ENCODE measurements around the gene MEGF6.
"Not testable (repeated sequence)": the region's sequence is repeated elsewhere in the genome, so short reads cannot be mapped to it uniquely, and the experiment has no call there.

The MEGF6 gene

DNA sequence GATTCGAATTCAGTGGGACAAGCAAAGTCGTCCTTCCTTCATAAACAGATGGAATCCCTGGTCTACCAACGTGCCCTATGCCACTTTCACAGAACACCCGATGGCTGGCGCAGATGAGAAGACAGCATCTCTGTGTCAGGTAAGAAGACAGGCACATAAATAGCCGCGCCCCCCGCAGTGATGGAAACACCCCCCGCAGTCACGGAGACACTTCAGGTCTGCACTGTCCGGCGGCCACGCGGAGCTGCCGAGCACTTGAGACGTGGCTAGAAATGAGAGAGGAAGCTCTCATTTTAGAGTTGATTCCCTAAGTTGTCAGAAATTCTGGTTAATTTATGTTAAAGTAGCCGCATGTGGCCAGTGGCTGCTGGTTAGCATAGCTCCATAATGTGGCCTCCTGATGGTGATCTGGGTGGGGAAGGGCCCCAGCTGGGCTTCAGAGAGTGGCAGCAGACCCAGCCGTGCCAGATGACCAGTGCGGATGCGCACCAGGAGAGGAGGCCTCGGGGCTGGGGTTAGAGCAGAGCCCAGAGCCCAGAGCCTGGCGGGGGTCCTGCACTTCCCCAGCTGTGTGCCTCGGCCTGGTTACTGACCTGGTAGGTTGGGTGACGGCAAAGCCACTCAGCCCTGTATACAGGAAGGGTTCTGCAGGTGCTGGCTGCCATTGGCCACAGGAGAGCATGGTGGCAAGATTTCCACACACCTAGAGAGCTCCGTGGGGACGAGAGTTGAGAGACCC is 16.4 kb upstream of the MEGF6 start:
- DNase-seq (ENCODE audit: low spot score) (no peak), FAIRE-seq (no peak)

- DNase-seq (ENCODE audit: low spot score): no peak
- FAIRE-seq: no peak
Observed at GRCh38 chr1:3626025-3626424, 14.7 kb upstream of the MEGF6 start.

GRCh38 chr1:3625151-3625907 is 14.0 kb upstream of the MEGF6 start:
- FAIRE-seq (no peak), DNase-seq (ENCODE audit: low spot score) (peak; percentile 4)

- DNase-seq (ENCODE audit: low spot score) (peak; percentile 89), FAIRE-seq (peak; percentile 43)
Observed at GRCh38 chr1:3624200-3625136, 13.2 kb upstream of the MEGF6 start, which contains the start of gene TPRG1L. TPRG1L (plus strand) TSS chr1:3625015; CDS start chr1:3625073, 58 bp downstream.

- FAIRE-seq (no peak), DNase-seq (ENCODE audit: low spot score) (no peak)
Observed at GRCh38 chr1:3623441-3624199, 12.3 kb upstream of the MEGF6 start.

GRCh38 chr1:3622102-3622501 is 10.8 kb upstream of the MEGF6 start:
- not testable (repeated sequence) for FAIRE-seq; DNase-seq (ENCODE audit: low spot score)

DNA sequence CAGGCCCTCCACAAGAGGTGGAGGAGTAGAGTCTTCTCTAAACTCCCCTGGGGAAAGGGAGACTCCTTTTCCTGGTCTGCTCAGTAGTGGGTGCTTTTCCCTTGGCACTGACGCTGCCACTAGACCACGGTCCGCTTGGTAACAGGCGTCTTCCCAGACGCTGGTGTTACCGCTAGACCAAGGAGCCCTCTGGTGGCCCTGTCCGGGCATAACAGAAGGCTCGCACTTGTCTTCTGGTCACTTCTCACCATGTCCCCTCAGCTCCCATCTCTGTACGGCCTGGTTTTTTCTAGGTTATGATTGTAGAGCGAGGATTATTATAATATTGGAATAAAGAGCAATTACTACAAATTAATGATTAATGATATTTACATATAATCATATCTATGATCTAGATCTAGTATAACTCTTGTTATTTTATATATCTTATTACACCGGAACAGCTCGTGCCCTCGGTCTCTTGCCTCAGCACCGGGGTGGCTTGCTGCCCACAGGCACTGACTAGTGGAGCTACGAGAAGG is 9.9 kb upstream of the MEGF6 start:
- DNase-seq (ENCODE audit: low spot score) (peak; percentile 60), FAIRE-seq (peak; percentile 69)

DNA sequence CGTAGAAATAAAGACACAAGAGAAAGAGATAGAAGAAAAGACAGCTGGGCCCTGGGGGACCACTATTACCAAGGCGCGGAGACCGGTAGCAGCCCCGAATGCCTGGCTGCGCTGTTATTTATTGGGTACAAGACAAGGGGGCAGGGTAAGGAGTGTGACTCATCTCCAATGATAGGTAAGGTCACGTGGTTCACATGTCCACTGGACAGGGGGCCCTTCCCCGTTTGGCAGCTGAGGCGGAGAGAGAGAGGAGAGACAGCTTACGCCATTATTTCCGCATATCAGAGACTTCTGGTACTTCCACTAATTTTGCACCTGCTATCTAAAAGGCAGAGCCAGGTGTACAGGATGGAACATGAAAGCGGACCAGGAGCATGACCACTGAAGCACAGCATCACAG is 9.4 kb upstream of the MEGF6 start:
- DNase-seq (ENCODE audit: low spot score): no peak
- no peak for FAIRE-seq

DNA sequence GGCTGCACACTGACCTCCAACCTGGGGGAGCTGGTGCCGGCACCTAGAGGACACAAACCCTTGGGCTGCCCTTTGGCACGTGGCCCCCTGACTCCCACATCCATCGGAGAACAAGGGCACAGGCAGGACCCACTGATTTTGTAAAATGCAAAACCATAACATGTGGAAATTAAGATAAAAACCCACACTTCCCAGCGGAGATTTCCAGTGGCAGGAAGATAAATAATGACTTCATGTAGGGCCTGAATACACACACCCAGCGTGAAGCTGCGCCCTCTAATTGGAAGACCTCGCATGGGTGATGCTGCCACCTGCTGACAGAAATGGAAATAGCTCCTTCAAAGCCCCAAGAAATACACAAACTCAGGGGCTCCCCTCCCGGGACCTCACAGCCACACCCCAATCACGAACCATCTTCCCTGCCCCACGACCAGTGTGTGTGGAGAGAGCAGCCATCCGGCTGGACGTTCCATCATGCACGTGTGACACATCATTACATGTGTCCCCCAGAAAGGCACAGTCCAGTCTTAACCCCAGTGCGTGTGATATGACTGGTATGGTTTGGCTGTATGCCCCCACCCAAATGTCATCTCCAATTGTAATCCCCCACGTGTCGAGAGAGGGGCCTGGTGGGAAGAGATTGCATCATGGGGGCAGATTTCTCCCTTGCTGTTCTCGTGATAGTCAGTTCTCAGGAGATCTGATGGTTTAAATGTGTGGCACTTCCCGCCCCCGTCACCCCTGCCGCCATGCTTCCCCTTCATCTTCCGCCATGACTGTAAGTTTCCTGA is 7.8 kb upstream of the MEGF6 start:
- FAIRE-seq (peak; percentile 40), DNase-seq (ENCODE audit: low spot score) (peak; percentile 52)

DNA sequence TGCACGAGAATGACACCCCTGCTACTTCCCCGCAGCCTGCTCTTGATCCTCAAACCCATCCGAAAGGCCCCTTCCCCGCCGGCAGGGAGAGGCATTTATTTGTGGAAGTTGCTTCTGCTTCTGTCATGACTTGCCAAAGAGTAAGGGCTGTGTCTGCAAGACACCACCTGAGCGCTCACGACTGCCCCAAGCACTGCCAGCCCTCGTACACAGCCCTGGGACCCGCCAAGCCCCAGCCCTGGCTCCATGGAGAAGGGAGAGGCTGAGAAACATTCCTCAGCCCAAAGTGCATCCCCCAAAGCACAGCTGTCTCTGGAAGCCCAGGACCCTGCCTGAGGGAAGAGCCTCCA is 7.2 kb upstream of the MEGF6 start:
- FAIRE-seq: no peak
- DNase-seq (ENCODE audit: low spot score): no peak

- DNase-seq (ENCODE audit: low spot score) (no peak), FAIRE-seq (no peak)
Observed at GRCh38 chr1:3617806-3618345, 6.6 kb upstream of the MEGF6 start.

DNA sequence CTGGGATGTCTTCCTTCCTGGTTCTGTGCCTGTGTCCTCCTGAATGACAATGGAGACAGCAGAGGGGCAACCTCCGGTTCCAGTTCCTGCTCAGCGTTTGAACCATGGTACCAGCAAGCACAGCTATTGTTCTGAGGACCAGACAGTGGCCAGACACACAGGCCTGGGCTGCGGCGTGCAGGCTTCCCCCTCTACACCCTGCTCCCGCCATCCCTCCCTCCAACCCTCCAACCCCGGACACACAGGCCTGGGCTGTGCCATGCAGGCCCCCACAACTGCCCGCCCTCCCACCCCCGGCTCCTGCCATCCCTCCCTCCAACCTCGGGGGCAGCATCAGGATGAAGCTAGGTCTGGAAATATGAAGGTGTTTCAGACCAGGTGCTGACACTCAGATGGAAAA is 5.6 kb upstream of the MEGF6 start:
- FAIRE-seq (no peak), DNase-seq (ENCODE audit: low spot score) (no peak)

DNA sequence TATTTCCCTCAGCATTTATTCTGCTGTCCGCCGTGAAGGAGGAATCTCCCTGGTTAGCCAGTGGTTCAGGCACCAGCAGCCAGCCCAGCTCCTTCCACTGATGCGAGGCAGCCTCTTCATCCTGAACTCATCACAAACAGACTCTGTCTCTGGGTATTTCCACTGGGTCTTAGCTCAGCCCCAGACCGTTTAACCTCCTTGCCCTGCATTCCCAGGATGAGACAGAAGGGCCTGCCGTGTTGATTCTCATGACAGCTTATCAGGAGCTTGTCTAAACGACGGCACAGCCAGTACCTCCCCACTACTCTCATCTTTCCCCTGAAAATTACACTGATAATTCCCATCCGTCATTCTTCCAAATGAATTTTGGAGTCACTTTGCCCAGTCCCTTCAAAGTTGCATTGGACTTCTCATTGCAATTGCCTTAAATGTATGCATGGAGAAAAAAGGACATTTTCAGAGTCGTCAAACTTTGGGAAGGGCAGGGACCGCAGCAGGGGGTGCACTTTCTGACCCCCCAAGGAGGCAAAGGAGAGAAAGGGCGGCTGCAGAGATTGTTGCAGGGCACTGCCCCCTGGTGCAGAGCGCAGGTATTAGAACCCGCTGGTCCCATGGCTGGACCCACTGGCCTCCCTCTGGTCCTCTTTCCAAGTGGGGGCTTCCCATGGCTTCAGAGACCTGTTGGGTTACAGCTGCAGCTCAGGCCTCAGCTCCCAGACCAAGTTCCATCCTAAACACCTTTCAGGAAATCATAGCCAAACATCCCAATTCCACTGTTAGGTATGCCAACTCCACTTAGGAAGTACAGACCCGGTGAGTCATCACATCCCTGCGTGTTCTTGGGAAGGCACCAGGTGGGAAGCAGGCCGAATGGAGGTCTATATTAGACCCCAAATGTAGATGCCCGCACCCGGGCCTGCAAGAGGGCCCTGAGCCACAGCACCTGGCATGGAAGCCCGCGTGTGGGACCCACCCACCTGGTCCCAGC is 3.7 kb upstream of the MEGF6 start:
- FAIRE-seq (no peak), DNase-seq (ENCODE audit: low spot score) (no peak)

DNA sequence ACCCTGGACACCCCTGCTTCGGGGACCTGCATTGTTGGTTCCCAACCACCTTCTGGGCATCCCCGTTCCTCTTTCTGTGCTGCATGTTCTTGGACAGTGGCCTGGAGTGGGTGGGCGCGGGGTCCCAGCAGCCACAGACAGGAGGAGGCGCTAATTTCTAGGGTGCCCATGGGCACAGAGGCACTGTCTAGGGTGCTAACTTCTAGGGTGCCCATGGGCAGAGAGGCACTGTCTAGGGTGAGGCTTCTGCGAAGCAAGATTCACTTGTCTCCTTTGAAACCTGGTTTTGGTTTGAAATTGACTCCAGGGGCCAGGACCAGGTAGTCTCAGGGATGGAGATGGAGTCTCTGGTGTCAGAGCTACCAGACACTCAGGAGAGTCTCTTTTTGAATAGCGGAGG is 815 bp upstream of the MEGF6 start:
- no peak for FAIRE-seq
- DNase-seq (ENCODE audit: low spot score): no peak

GRCh38 chr1:3610527-3611169 is 660 bp downstream of the MEGF6 start:
- no peak for FAIRE-seq
- DNase-seq (ENCODE audit: low spot score): no peak

DNA sequence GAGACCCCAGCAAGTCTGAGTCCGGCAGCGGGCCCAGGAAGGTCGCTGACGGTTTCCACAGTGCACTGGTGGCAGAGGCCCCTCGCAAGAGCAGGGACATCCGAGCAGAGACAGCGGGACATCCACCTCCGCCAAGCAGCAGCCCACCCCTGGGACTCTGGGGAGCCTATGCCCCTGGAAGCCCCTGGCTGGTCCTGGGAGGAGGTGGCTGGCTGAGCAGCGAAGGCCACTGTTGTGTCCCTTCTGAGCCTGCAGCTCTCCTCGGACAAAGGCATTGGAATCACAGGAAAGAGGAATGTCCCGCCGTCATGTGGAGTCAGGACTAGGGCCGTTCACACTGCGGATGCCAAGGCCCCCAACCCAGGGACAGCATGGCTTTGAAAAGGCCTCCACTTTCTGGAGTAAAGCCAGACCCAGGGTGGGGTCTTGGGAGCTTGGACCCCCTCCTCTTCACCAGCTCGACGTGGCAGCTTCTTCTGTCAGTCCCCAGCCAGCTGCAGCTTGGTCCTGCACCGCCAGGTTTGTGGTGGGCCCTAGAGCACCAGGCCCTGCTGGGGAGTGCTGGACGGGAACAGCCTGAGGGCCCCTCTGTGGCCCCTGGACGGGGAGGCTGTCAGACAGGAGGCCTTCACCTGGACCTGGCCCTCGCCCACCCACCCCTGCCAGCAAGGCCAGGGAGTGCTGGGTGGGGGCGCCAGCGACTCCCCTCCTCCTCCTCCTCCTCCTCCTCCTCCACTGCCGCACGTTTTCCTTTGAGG is 1.4 kb downstream of the MEGF6 start:
- FAIRE-seq: no peak

More for the DNA sequence above, 1.4 kb downstream of the MEGF6 start:
- no peak for DNase-seq (ENCODE audit: low spot score)

Measured in RCC 7860 (cell line).